Ammon's horn (tissue), 1 donor: ENCODE measurements around the gene KIF3B.
"Not testable (repeated sequence)": the region's sequence is repeated elsewhere in the genome, so short reads cannot be mapped to it uniquely, and the experiment has no call there.

Source experiments
- DNase-seq: peaks from one replicate; pipeline ENCODE4 v3.0.0-alpha.2; 2016; ENCODE audit warnings: low spot score

Gene KIF3B

GRCh38 chr20:32356622-32357374 is 79.3 kb downstream of the KIF3B start:
- no peak for DNase-seq

GRCh38 chr20:32357375-32357868 is 80.0 kb downstream of the KIF3B start:
- no peak for DNase-seq

GRCh38 chr20:32357869-32358631 is 80.6 kb downstream of the KIF3B start, which contains the start of gene ASXL1:
ASXL1 (plus strand) TSS chr20:32358331; CDS start chr20:32358776, 445 bp downstream.
- DNase-seq = peak; percentile 98

DNA sequence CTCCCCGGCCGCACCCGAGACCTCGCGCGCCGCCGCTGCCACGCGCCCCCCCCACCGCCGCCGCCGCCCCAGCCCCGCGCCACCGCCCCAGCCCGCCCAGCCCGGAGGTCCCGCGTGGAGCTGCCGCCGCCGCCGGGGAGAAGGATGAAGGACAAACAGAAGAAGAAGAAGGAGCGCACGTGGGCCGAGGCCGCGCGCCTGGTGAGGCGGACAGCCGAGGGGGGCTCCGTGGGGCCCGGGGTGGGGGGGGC is 81.1 kb downstream of the KIF3B start:
- no peak for DNase-seq

GRCh38 chr20:32358883-32359632 is 81.6 kb downstream of the KIF3B start:
- DNase-seq = peak; percentile 68

- peak; percentile 30 for DNase-seq
Measured at GRCh38 chr20:32359633-32360332, 82.3 kb downstream of the KIF3B start.

GRCh38 chr20:32360333-32360634 is 82.8 kb downstream of the KIF3B start:
- DNase-seq = no peak

DNA sequence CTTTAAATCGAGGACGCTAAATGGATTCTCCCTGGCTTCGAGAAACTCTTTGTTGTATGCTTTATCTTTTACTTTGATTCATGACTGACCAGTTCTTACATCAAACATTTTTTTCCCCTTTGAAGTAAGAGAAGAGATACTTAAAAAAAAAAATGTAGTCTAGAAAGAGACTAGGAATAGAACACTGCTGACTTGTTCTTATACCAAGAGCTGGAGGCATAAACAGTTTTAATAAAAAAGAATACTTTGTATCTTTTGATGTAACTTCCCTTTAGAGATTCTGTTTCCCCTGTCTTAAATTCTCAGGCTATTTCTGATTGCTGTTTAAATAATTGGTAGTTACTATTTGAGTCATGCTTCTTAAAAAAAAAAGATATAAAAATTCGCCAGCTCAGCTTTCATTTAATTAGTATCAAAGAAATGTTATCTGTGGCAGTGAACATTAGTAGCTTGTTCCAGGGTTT is 85.5 kb downstream of the KIF3B start:
- DNase-seq = no peak

GRCh38 chr20:32363492-32363891 is 86.0 kb downstream of the KIF3B start:
- DNase-seq = no peak

GRCh38 chr20:32364554-32365208 is 87.2 kb downstream of the KIF3B start:
- DNase-seq = no peak

DNA sequence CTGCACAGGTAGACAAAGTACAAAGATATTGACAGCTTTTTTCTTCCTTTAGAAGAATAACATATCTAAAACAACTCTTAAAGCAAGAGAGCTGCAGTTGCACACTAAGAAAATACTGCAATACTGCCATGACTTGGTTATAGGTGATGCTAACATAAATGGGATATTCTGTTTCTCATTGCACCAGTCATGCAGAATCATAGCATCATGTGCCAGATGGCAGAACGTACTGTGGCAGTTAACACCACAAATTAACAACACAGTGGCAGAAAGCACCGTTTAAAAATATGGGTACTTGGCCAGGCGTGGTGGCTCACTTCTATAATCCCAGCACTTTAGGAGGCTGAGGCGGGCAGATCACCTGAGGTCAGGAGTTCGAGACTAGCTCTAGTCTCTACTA is 88.1 kb downstream of the KIF3B start:
- DNase-seq = peak; percentile 56

GRCh38 chr20:32366380-32366779 is 88.9 kb downstream of the KIF3B start:
- no peak for DNase-seq

DNA sequence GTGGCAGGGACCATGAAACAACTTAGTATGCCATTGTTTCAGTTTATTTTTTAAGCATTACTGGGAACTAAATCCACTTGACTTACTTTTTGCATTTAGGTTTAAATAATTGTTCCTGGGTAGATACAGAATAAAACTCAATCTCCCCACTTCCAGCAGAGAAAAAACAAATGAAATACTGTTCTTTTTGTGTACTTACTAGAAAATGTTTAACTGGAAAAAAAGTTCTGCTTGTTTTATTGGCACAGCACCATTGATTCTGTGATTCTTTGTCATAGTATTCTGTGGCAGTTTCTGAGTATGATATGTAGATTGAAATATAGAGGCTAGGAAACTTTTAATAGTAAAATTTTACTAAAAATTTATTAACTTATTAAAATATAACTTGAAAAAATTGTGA is 90.9 kb downstream of the KIF3B start:
- no peak for DNase-seq

DNA sequence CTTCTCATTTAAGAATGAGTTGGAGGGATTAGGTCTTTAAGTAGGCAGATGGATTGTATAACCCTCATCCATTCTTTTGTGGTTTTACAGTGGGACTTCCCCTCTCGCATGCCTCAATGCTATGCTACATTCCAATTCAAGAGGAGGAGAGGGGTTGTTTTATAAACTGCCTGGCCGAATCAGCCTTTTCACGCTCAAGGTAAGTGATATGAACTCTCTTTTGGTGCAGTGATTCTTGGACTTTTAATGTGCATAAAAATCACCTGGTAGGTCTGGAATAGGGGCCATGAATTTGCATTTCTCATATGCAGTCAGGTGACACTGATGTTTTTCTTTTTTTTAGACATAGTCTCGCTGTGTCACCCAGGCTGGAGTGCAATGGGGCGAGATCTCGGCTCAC is 91.5 kb downstream of the KIF3B start:
- DNase-seq = no peak

DNA sequence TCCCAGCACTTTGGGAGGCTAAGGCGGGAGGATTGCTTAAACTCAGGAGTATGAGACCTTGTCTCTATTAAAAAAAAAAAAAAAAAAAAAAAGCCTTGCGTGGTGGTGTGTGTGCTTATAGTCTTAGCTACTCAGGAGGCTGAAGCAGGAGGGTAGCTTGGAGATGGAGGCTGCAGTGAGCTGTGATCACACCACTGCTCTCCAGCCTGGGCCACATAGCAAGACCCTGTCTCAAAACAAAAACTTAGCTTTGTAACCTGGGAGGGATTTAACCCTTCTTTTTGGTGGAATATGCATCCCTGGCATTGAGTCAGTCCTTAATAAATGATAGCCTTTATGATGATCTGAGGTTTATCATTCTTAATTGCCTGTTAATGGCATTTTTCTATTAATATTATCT is 93.4 kb downstream of the KIF3B start:
- DNase-seq = no peak

DNA sequence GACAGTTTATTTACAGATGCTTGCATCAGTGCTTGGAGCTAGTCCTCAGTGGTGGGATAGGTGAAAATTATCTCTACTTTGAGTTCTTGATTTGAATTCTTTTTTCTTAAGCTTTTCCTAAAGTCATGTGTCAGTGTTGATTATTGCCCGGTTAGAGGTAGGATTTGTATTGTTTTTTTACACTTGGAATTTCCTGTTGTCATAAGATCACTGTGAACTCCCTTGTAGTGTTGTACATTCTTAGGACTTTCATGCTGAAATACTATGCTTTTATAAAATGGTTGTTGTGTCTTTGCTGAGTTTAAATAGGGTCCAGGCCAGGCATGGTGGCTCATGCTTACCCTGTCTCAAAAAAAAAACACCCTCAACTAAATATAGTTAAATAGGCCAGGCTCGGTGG is 101.0 kb downstream of the KIF3B start:
- DNase-seq = no peak

GRCh38 chr20:32380037-32380436 is 102.6 kb downstream of the KIF3B start:
- DNase-seq = not testable (repeated sequence)

DNA sequence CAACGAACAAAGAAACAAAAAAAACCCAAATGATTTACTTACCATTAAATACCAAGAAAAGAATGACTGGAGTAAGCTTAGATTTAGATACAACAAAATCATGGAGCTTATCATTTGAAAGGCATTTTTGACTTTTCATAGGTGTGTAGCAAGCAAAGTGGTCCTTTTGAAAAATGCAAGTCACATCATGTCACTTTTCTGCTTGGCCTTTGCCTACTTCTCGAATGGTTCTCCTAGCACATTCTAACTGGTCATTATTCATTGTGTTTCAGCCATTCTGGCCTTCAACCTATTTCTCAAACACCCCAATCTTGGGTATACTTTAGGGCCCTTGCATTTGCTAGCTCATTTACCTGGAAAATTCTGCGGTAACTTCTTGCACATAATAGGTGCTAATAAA is 103.3 kb downstream of the KIF3B start:
- DNase-seq = no peak

DNA sequence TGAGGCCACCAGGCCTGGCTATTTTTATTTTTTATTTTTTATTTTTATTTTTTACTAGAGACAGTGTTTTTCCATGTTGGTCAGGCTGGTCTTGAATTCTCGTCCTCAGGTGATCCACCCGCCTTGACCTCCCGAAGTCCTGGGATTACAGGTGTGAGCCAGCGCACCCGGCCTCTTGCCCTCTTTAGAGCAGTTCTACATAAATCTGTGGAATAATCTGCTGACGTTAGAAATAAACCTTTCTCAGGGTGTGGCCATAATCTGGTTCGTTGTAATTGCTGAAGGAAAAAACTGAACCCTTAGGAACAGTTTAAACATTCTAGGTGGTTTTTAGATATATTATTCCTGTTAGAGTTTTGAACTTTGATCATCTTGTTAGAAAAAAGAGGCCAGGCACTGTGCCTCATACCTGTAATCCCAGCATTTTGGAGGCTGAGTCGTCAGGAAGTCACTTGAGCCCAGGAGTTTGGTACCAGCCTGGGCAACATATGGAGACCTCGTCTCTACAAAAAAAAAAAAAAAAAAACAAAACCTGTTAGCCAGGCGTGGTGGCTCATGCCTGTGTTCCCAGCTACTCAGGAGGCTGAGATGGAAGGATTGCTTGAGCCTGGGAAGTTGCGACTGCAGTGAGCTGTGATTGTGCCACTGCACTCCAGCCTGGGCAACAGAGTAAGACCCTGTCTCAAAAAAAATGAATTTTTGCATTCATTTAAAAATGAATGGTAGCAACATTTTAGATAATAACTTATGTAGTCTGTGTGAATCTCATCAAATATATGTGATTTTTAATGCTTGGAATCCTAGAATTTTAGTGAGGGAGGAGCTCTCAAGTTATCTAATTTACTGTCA is 104.9 kb downstream of the KIF3B start:
- DNase-seq = no peak

GRCh38 chr20:32383441-32383840 is 106.0 kb downstream of the KIF3B start:
- not testable (repeated sequence) for DNase-seq
